Activated T-cell treated with anti-CD3 and anti-CD28 coated beads, Interleukin-2, amount 50 U/mL, for 48 hours (primary cell): ENCODE measurements around the gene KAT6B.
"Not testable (repeated sequence)": the region's sequence is repeated elsewhere in the genome, so short reads cannot be mapped to it uniquely, and the experiment has no call there.

Experiments
- DNase-seq, 2 experiments: peaks; one replicate each; pipeline ENCODE4 v3.0.0-alpha.2; 2020

KAT6B gene

DNA sequence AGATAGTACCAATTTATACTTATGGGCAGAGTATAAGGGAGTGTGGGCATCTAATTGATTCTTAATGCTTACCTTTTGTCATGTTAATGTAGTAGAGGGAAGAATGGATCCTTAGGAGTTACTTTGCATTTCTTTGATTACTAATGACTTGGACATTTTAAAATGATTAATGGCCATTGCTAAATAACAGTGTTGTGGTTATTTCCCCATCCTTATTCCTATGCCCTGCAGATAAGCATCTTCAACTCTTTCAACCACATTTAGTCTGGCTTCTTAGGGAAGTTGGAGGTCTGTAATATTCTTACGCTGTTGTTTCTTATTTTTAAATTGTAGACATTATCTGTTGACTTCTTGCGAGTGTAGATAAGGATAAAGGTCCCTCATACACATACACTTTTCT lies 37.2 kb downstream of the KAT6B start:
- DNase-seq = no peak

DNA sequence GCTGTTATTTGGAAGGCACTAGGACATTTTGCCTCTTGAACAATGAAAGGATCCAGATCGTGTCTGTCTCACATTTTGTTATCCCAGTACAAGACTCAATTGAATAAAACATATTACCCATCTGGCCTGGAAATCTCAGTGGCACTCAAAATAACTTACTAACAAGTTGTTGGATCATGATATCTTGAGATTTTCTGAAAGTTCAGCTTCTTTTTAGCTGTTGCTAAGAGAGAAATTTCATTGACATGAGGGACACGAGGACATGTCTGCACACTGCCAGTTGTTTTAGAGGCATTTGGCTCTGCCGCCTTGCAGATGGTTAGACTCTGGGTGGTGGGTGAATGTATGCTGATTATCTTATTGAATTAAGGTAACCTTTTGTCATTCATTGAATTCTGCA lies 41.0 kb downstream of the KAT6B start:
- no peak for DNase-seq

GRCh38 chr10:74868392-74868977 lies 42.1 kb downstream of the KAT6B start:
- DNase-seq = no peak

GRCh38 chr10:74869635-74870034 lies 43.2 kb downstream of the KAT6B start:
- no peak for DNase-seq

DNA sequence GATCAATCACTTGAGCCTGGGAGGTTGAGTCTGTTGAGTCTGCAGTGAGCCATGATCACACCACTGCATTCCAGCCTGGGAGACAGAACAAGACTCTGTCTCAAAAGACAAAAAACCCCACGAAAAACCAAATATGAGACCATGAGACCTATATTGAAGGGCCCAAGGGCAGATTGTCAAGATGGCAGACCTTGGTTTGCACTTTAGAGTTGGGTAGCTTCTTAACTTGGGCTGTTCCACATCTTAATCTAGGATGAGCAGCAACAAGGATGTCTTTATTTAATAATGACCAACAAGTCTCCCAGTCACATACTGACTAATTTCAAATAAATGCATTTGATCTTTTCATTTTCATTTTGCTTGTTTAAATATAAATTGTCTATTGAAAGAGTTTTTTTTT lies 43.8 kb downstream of the KAT6B start:
- no peak for DNase-seq

DNA sequence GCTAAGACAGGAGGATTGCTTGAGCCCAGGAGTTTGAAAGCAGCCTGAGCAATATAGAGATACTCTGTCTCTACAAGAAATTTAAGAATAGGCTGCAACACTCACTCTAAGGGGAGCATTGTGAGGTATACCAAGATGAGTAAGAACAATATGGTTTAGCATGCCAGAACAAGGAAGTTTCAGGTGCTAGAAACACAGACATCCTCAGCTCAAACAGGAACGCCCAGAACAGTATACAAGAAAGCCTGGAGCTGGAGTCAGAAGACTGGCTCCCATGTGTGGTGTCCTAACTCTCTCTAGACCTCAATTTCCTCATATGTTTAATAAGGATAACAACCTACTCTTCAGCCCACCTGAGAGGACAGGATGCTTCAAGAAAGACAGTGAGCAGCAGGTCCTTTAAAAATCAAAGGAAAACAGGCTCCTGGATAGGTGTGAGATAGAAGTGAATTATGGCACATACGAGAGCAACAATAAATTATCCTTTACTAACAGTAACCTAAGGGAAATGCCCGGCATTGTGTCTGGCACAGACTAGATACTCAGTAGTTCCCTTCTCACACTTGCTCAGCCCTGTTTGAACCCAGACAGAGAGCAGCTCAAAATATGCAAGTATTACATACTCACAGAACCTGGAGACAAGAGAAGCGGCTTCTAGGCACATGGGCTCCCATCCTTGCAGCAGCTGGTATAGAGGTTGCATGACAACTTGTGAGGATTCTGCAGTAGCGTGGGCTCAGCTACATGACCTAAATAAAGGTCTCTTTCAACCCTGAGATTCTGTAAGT lies 45.4 kb downstream of the KAT6B start:
- DNase-seq = no peak

DNA sequence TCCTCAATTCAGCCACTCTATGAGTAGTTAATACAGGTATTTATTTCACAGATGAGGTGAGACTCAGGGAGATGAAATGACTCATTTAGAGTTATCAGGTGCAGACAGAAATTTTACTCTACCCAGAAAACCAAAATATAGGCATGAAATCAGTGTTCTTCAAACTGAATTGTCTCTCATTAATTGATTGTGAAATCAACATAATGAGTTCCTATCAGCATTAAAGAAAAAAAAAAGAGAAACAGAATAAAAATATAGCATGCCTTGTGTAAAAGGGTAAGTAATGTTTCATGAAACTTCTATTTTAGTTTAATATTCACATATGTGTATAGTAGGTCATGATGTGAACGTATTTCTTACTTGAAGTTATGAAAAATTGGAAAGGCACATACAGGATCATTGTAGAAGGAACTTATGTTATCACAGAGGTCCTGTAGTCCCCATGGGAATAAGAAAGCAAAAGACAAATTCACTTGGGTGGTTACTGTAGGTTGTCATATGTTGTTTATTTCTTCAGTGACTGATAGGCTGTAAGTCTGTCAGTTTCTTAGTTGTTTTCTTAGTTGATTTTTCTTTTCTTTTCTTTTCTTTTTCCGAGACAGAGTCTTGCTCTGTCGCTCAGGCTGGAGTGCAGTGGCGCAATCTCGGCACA lies 47.5 kb downstream of the KAT6B start:
- no peak for DNase-seq

GRCh38 chr10:74874649-74875048 lies 48.2 kb downstream of the KAT6B start:
- DNase-seq = no peak

DNA sequence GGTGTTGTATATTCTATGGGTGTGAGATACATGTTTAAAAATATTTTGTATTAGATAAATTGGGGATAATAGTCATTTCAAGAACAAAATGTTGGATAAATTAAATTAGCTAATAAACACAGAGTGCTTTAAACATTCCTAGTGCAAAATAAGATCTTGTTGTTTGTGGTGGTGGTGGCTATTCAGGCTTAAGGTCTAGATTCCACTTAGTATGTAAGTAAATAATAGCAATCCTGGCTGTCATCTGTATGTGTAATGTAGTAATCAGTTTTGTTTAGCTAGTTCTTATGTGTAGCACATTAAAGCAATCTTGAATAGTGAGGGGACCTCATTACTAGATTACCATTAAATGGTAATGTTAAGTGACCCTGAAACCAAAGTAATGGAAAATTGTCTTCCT lies 48.7 kb downstream of the KAT6B start:
- DNase-seq = no peak

- DNase-seq = no peak
Observed at GRCh38 chr10:74875966-74876365, 49.6 kb downstream of the KAT6B start.

DNA sequence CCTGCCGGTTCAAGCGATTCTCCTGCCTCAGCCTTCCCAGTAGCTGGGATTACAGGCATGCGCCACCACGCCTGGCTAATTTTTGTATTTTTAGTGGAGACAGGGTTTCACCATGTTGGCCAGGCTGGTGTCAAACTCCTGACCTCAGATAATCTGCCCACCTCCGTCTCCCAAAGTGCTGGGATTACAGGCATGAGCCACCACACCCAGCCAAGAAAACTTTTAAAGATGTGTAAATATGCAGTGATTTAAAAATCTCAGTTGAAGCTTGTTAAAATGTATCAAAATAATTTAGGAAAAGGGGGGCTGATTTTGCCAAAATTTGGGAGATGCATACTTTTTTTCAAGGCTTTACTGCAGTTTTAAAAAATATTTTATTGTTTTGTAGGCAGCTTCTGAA lies 50.7 kb downstream of the KAT6B start:
- not testable (repeated sequence) for DNase-seq

DNA sequence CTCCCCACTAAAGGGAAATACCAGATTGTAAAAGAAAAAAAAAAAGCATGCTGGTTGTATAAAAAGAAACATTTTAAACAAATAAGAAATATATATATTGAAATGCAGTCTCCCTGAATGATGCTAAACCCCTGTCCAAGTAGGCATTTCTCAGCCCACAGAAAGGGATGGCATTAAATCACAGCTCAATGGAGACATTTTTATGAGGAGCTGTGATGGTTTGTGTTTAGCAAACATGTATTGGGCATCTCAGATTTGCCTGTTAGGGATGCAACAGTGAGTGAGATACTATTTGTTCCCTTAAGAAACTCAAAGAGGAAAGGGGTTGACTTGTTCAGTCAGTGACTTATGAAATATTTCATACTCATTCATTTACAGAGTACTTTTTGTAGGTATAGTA lies 51.5 kb downstream of the KAT6B start:
- no peak for DNase-seq

DNA sequence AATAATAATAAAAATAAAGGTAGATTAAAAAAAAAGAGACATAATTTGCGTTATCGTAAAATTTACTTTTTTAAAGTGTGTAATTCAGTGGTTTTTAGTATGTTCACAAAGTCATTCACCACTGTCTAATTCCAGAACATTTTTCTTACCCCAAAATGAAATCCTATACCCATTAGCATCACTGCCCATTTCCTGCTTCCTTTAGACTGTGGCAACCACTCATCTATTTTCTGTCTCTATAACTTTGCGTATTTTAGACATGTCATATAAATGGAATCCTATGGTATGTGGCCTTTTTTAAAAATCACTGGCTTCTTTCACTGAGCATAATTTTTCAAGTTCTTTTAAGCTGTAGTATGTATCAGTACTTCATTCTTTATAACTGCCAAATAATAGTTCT lies 53.6 kb downstream of the KAT6B start:
- DNase-seq = no peak

- no peak for DNase-seq
Observed at GRCh38 chr10:74881253-74881884, 55.0 kb downstream of the KAT6B start.

DNA sequence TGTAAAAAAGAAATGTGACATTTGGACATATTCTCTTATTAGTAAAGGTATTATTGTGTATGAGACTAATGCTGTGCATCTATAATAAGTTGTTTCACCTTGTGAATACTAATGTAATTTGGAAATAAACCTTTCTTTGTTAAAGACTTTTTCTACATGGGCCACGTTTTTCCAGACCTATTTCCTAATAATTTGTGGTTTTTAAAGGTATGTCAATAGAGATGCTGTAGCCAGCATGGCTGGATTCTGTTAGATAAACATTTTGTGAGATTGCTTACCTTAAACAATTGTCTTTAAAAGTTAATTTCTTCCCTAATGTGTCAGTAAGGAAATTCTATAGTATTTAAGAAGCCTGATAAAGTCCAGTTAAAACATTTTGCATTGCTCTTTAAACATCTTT lies 56.0 kb downstream of the KAT6B start:
- no peak for DNase-seq

- no peak for DNase-seq
Observed at GRCh38 chr10:74882831-74883230, 56.4 kb downstream of the KAT6B start.

DNA sequence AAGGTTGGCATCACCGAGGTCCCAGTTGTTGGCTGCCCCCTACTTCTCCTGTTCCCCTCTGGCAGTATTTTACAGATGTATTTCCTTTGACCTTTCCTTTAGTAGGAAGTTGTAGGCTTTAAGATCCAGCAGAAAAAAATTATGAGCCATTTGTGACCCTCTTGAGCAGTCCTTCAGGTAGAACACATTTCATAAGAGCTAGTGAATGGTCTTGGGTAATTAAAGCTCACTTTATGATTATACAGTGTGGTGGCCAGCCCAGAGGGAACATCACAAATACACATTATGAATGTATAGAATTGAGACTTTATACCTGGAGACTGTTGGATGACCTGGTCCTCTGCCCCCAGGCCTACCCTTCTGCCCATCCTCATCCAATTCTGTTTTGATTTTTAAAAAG lies 57.0 kb downstream of the KAT6B start:
- no peak for DNase-seq

DNA sequence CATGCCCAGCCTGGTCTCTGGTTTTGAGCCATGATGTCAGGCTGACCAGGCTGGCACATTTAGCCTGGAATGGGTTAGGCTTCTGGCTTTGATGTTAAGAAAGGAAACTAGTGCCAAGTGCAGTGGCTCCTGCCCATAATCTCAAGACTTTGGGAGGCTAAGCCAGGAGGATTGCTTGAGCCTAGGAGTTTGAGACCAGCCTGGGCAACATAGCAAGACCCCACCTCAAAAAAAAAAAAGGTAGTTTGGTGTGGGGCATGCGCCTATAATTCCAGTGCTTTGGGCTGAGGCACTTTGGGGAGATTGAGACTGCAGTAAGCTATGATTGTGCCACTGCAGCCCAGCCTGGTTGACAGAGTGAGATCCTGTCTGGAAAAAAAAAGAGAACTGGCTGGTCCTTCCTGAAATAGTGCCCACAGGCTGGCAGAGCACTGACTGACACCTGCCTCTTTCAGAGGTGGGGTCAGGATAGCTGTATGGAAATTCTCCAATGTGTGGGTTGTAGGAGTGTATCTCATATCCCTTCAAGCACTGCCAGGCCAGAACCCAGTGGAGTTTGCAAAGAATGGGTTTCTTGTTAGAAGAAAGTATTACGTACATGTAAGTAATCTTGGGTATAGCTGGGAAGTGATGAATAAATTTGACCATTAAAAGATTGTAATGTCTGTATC lies 61.3 kb downstream of the KAT6B start:
- DNase-seq = no peak

GRCh38 chr10:74888962-74889661 lies 62.7 kb downstream of the KAT6B start:
- DNase-seq = no peak

GRCh38 chr10:74889662-74889998 lies 63.2 kb downstream of the KAT6B start:
- DNase-seq = no peak

GRCh38 chr10:74890460-74890859 lies 64.1 kb downstream of the KAT6B start:
- DNase-seq = no peak

GRCh38 chr10:74891053-74891452 lies 64.7 kb downstream of the KAT6B start:
- no peak for DNase-seq

GRCh38 chr10:74892839-74893238 lies 66.4 kb downstream of the KAT6B start:
- no peak for DNase-seq
